IPS DF 6.9 (cell line): Measurements from ENCODE around the gene PSMC5.
"Not testable (repeated sequence)": the region's sequence is repeated elsewhere in the genome, so short reads cannot be mapped to it uniquely, and the experiment has no call there.

Source experiments
- DNase-seq: peaks from one replicate; pipeline ENCODE4 v3.0.0-alpha.2; 2013; ENCODE audit warnings: low read depth, low spot score
- H3K27ac ChIP-seq: one replicate; pipeline ENCODE4 v1.5.1; 2013; ENCODE audit warnings: low read length, control low read depth
- H3K27me3 ChIP-seq: 2 replicates; pipeline ENCODE4 v1.6.1; 2013; ENCODE audit warnings: mild to moderate bottlenecking, low read length; ENCODE audit not compliant: control insufficient read depth, insufficient read depth
- H3K36me3 ChIP-seq: 2 replicates; pipeline ENCODE4 v1.6.1; 2013; ENCODE audit warnings: low read length; ENCODE audit not compliant: control insufficient read depth, insufficient read depth
- H3K4me1 ChIP-seq: 2 replicates; pipeline ENCODE4 v1.6.1; 2013; ENCODE audit warnings: low read length; ENCODE audit not compliant: control insufficient read depth, insufficient read depth
- H3K4me3 ChIP-seq: 2 replicates; pipeline ENCODE4 v1.5.1; 2013; ENCODE audit warnings: mild to moderate bottlenecking, low read length
- H3K9me3 ChIP-seq: 2 replicates; pipeline ENCODE4 v1.6.1; 2013; ENCODE audit warnings: low read length, inconsistent platforms; ENCODE audit not compliant: control insufficient read depth, insufficient read depth
- WGBS: extraction: QIAGEN DNeasy Blood & Tissue Kit; methylation state at CpG from one replicate; pipeline ENCODE4 v1.1.7; 2013; ENCODE audit warnings: mixed read lengths, missing lambda C conversion rate; ENCODE audit not compliant: insufficient read length, insufficient coverage; 5-methylcytosine and 5-hydroxymethylcytosine counted together

The PSMC5 gene

GRCh38 chr17:63871646-63872365, 44.6 kb downstream of the PSMC5 start:
- H3K27me3 ChIP-seq, H3K4me1 ChIP-seq, H3K4me3 ChIP-seq, H3K27ac ChIP-seq, DNase-seq, H3K36me3 ChIP-seq, H3K9me3 ChIP-seq: not testable (repeated sequence)
- no CpG with 5 or more reads among the region's 15 CpGs for WGBS

GRCh38 chr17:63873577-63873976, 46.3 kb downstream of the PSMC5 start, which contains the start of gene CSH2:
Gene CSH2, minus strand, starts transcription at chr17:63873677. Its CDS starts 63 bp downstream, at chr17:63873614.
- H3K4me3 ChIP-seq, DNase-seq, H3K27ac ChIP-seq, H3K36me3 ChIP-seq, H3K27me3 ChIP-seq, H3K9me3 ChIP-seq, H3K4me1 ChIP-seq: not testable (repeated sequence)
- no CpG with 5 or more reads among the region's 7 CpGs for WGBS

GRCh38 chr17:63874061-63874626, 46.9 kb downstream of the PSMC5 start:
- not testable (repeated sequence) for H3K36me3 ChIP-seq, DNase-seq, H3K4me1 ChIP-seq, H3K4me3 ChIP-seq, H3K27me3 ChIP-seq, H3K27ac ChIP-seq, H3K9me3 ChIP-seq
- WGBS, result no CpG with 5 or more reads among the region's 8 CpGs

DNA sequence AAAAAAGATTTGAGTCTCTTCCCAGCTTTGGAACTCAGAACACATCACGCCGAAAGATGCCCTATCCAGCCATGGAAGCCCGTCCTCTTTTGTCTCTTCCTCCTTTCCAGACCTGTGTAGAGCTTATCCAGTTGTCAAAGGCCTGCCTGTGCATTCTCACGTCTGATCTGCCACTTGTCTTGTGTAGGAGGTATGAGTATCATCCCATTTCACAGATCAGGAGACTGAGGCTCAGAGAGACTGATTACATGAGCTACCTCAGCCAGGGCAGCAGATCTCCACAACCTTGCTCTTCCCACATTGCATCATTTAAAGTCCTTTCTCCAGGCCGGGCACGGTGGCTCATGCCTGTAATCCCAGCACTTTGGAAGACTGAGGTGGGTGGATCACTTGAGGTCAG, 47.5 kb downstream of the PSMC5 start:
- H3K36me3 ChIP-seq, H3K9me3 ChIP-seq, H3K4me3 ChIP-seq, DNase-seq, H3K4me1 ChIP-seq, H3K27me3 ChIP-seq, H3K27ac ChIP-seq: not testable (repeated sequence)
- no CpG with 5 or more reads among the region's 6 CpGs for WGBS

- not testable (repeated sequence) for DNase-seq, H3K36me3 ChIP-seq, H3K4me3 ChIP-seq, H3K9me3 ChIP-seq, H3K4me1 ChIP-seq, H3K27me3 ChIP-seq, H3K27ac ChIP-seq
- no CpG with 5 or more reads among the region's 9 CpGs for WGBS
Measured at GRCh38 chr17:63878413-63878812, 51.2 kb downstream of the PSMC5 start.

DNA sequence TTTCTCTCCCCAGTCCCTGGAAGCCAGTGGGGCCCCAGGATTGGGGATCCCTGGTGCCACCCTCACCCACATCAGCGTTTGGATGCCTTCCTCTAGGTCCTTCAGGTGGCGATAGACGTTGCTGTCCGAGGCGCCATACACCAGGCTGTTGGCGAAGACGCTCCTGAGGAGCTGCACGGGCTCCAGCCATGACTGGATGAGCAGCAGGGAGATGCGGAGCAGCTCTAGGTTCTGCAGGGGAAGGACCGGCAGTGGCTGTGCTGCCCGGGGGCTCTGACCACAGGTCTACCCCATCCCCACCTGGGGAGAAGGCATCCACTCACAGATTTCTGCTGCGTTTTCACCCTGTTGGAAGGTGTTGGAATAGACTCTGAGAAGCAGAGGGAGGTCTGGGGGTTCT, 53.5 kb downstream of the PSMC5 start:
- no CpG with 5 or more reads among the region's 12 CpGs for WGBS
- DNase-seq, result no peak
- Histone ChIP-seq H3K9me3 (no peaks in the 10 kb centered on the region), H3K27ac (no peak overlapping the region), H3K36me3 (no peaks in the 10 kb centered on the region), H3K4me1 (peaks cover 7% of the 10 kb centered on the region), H3K27me3 (no peaks in the 10 kb centered on the region), H3K4me3 (no peak overlapping the region)

DNA sequence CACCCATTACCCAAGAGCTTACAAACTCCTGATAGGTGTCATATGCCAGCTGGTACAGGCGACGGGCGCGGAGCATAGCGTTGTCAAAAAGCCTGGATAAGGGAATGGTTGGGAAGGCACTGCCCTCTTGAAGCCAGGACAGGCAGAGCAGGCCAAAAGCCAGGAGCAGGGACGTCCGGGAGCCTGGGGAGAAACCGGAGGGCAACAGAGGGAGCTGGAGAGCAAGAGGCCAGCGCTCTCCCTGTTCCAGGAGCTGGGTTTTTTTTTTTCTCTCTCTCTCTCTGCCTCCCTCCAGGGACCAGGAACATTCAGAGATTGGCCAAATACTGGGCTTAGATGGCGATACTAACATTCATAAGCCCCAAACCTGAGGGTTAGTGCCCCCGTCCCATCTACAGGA, 54.1 kb downstream of the PSMC5 start:
- H3K27ac ChIP-seq, H3K9me3 ChIP-seq, H3K4me1 ChIP-seq, H3K36me3 ChIP-seq, DNase-seq, H3K4me3 ChIP-seq, H3K27me3 ChIP-seq: not testable (repeated sequence)
- no CpG with 5 or more reads among the region's 11 CpGs for WGBS
